Testis (tissue), 2 donors: Measurements from ENCODE around the gene VPS54.

Source experiments
- POLR2A ChIP-seq: fragments of 450-650 bp; IDR thresholded peaks from one replicate; pipeline ENCODE4 v1.6.1; 2017; ENCODE audit warnings: antibody characterized with exemption, mild to moderate bottlenecking, moderate library complexity
- TF ChIP-seq, protein P1 (sequence below), 3 experiments: fragments of 450-650 bp in 2 of 3; fragments of 200-600 bp in 1 of 3; sonication (generic) in 1 of 3; IDR thresholded peaks; one replicate each; pipeline ENCODE4 v1.5.1; 2016 to 2019; ENCODE audit warnings: antibody characterized with exemption in 3 of 3, mild to moderate bottlenecking in 2 of 3, moderate library complexity in 1 of 3

GRCh38 chr2:63874204-63875130 is 144.8 kb downstream of the VPS54 start:
- TF ChIP-seq, protein P1, sequence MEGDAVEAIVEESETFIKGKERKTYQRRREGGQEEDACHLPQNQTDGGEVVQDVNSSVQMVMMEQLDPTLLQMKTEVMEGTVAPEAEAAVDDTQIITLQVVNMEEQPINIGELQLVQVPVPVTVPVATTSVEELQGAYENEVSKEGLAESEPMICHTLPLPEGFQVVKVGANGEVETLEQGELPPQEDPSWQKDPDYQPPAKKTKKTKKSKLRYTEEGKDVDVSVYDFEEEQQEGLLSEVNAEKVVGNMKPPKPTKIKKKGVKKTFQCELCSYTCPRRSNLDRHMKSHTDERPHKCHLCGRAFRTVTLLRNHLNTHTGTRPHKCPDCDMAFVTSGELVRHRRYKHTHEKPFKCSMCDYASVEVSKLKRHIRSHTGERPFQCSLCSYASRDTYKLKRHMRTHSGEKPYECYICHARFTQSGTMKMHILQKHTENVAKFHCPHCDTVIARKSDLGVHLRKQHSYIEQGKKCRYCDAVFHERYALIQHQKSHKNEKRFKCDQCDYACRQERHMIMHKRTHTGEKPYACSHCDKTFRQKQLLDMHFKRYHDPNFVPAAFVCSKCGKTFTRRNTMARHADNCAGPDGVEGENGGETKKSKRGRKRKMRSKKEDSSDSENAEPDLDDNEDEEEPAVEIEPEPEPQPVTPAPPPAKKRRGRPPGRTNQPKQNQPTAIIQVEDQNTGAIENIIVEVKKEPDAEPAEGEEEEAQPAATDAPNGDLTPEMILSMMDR (IDR thresholded peaks at IDR 0.05), result no peak
- no peak for TF ChIP-seq POLR2A
